HepG2 (cell line): ENCODE measurements around the gene ZKSCAN1. TPM values are rescaled to one million over a fixed set of nuclear protein-coding genes. Genes with fewer than 3 reads are reported as not detected.

Experiments
- BRD4 ChIP-seq: sonication (generic); formaldehyde crosslinking; IDR thresholded peaks from 2 replicates; pipeline ENCODE4 v1.4.0; 2020; ENCODE audit warnings: missing genetic modification reagents
- KLF15 ChIP-seq: sonication (generic); formaldehyde crosslinking; IDR thresholded peaks from 2 replicates; pipeline ENCODE4 v1.8.1; 2023; ENCODE audit warnings: borderline replicate concordance, mild to moderate bottlenecking, inconsistent platforms, missing genetic modification reagents, mixed read lengths
- NR3C1 ChIP-seq: sonication (generic); formaldehyde crosslinking; IDR thresholded peaks from 2 replicates; pipeline ENCODE4 v1.4.0; 2020; ENCODE audit warnings: missing genetic modification reagents
- ZKSCAN5 ChIP-seq: sonication (generic); formaldehyde crosslinking; IDR thresholded peaks from 2 replicates; pipeline ENCODE4 v1.5.1; 2020; ENCODE audit warnings: mild to moderate bottlenecking, missing genetic modification reagents
- ZNF263 ChIP-seq: sonication (generic); formaldehyde crosslinking; IDR thresholded peaks from 2 replicates; pipeline ENCODE4 v1.4.0; 2020; ENCODE audit warnings: missing genetic modification reagents
- ZNF510 ChIP-seq: sonication (generic); formaldehyde crosslinking; IDR thresholded peaks from 2 replicates; pipeline ENCODE4 v1.4.0; 2020; ENCODE audit warnings: low read depth, mild to moderate bottlenecking, missing genetic modification reagents
- ZNF816 ChIP-seq: sonication (generic); formaldehyde crosslinking; IDR thresholded peaks from 2 replicates; pipeline ENCODE4 v1.8.0; 2022; ENCODE audit warnings: missing genetic modification reagents, mild to moderate bottlenecking, borderline replicate concordance
- ZNF839 ChIP-seq: sonication (generic); formaldehyde crosslinking; IDR thresholded peaks from 2 replicates; pipeline ENCODE4 v1.4.0; 2020; ENCODE audit warnings: missing genetic modification reagents, mild to moderate bottlenecking, borderline replicate concordance
- polyA plus RNA-seq, 8 experiments: library from polyadenylated mRNA; depleted of rRNA in 3 of 8; stranded (reverse) in 7 of 8; unstranded in 1 of 8; fragments of >200 nt; fragmentation: Illumina TruSeq in 4 of 8; extraction: Trizol in 4 of 8; gene quantifications; 2 replicates each; pipeline versions ENCODE4 v1.2.1 to v1.2.3, GENCODE V29; 2011 to 2016; ENCODE audit warnings: low read depth in 4 of 8, missing spikeins in 1 of 8, mixed read lengths in 1 of 8; ENCODE audit not compliant: insufficient read depth in 1 of 8
- total RNA-seq, 5 experiments: library from RNA; depleted of rRNA; stranded (reverse); fragments of >200 nt; fragmentation: Illumina TruSeq; extraction: Trizol; gene quantifications; 2 replicates each; pipeline ENCODE4 v1.2.3, GENCODE V29; 2016; ENCODE audit warnings: low read depth in 1 of 5
- TF ChIP-seq, protein P1 (sequence below): sonication (generic); formaldehyde crosslinking; IDR thresholded peaks from 2 replicates; pipeline ENCODE4 v1.8.0; 2022; ENCODE audit warnings: mild to moderate bottlenecking, missing genetic modification reagents, moderate library complexity
- TF ChIP-seq, protein P2 (sequence below): sonication (generic); formaldehyde crosslinking; IDR thresholded peaks from 2 replicates; pipeline ENCODE4 v1.5.0; 2020; ENCODE audit warnings: mild to moderate bottlenecking, missing genetic modification reagents
- TF ChIP-seq, protein P3 (sequence below): fragments of 450-650 bp; IDR thresholded peaks from 2 replicates; pipeline ENCODE4 v1.6.1; 2016

The ZKSCAN1 gene
- total and polyA plus RNA-seq, 2 of the 13 experiments (the other 11 are each of a cell fraction or from before 2014, with no cell fraction given) = 46.4 to 60.6 TPM

DNA sequence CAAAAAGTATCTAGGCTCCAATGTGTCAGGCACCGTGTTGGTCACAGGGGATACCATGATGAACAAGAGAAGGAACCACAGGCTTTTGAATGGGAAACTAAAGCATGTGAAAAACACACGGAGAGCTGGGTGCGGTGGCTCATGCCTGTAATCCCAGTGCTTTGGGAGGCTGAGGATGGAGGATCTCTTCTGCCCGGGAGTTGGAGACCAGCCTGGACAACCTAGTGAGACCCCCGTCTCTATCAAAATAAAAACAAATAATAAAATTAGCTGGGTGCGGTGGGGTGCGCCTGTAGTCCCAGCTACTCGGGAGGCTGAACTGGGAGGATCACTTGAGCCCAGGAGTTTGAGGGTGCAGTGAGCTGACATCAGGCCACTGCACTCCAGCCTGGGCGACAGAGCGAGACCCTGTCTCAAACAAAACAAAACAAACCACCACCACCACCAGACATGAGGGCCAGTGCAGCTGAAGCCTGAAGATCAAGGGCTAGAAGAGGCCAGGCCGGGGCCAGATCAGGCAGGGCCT, 72.8 kb downstream of the ZKSCAN1 start (continued):
- TF ChIP-seq, protein P1, sequence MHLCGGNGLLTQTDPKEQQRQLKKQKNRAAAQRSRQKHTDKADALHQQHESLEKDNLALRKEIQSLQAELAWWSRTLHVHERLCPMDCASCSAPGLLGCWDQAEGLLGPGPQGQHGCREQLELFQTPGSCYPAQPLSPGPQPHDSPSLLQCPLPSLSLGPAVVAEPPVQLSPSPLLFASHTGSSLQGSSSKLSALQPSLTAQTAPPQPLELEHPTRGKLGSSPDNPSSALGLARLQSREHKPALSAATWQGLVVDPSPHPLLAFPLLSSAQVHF (CRISPR knock-in tag) = no peak
- 0 out of 2 replicates have a peak, but pooled peaks have one; percentile 5 for TF ChIP-seq BRD4 (CRISPR knock-in tag)
- no peak for TF ChIP-seq NR3C1 (CRISPR knock-in tag)
- no peak for TF ChIP-seq ZKSCAN5 (CRISPR knock-in tag)
- peak; percentile 7; the same call in 1 of the 2 replicates for TF ChIP-seq ZNF816 (CRISPR knock-in tag)
- TF ChIP-seq ZNF839 (CRISPR knock-in tag) = 0 out of 2 replicates have a peak, but pooled peaks have one; percentile 3
- TF ChIP-seq, protein P2, sequence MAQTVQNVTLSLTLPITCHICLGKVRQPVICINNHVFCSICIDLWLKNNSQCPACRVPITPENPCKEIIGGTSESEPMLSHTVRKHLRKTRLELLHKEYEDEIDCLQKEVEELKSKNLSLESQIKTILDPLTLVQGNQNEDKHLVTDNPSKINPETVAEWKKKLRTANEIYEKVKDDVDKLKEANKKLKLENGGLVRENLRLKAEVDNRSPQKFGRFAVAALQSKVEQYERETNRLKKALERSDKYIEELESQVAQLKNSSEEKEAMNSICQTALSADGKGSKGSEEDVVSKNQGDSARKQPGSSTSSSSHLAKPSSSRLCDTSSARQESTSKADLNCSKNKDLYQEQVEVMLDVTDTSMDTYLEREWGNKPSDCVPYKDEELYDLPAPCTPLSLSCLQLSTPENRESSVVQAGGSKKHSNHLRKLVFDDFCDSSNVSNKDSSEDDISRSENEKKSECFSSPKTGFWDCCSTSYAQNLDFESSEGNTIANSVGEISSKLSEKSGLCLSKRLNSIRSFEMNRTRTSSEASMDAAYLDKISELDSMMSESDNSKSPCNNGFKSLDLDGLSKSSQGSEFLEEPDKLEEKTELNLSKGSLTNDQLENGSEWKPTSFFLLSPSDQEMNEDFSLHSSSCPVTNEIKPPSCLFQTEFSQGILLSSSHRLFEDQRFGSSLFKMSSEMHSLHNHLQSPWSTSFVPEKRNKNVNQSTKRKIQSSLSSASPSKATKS (CRISPR knock-in tag) = no peak
- no peak for TF ChIP-seq ZNF263 (CRISPR knock-in tag)
- no peak for TF ChIP-seq ZNF510
- TF ChIP-seq KLF15 (CRISPR knock-in tag) = no peak
- TF ChIP-seq, protein P3, sequence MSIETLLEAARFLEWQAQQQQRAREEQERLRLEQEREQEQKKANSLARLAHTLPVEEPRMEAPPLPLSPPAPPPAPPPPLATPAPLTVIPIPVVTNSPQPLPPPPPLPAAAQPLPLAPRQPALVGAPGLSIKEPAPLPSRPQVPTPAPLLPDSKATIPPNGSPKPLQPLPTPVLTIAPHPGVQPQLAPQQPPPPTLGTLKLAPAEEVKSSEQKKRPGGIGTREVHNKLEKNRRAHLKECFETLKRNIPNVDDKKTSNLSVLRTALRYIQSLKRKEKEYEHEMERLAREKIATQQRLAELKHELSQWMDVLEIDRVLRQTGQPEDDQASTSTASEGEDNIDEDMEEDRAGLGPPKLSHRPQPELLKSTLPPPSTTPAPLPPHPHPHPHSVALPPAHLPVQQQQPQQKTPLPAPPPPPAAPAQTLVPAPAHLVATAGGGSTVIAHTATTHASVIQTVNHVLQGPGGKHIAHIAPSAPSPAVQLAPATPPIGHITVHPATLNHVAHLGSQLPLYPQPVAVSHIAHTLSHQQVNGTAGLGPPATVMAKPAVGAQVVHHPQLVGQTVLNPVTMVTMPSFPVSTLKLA = no peak
